GM12878 (cell line): ENCODE measurements around the gene ZNF474. TPM values are rescaled to one million over a fixed set of nuclear protein-coding genes. Genes with fewer than 3 reads are reported as not detected.

Experiments
- ATAC-seq: fragments of 200-7000 bp; cut with Tn5 transposase; 3 replicates; pipeline ENCODE4 v1.9.1; 2020; ENCODE audit warnings: mild to moderate bottlenecking, moderate library complexity
- BruUV-seq: library from RNA; stranded (reverse); fragments of 400-500 nt; replicated peaks from 2 replicates; lab custom pipeline; 2021; lab: Mats Ljungman, UMichigan
- CTCF ChIA-PET: fragments of 300-600 bp; sonication (Branson Sonifier 250); formaldehyde crosslinking; extraction: SDS; loops from one replicate; lab custom pipeline; 2021; ENCODE audit warnings: inconsistent platforms; lab: Yijun Ruan, JAX
- POLR2A ChIA-PET: fragments of 350-600 bp; formaldehyde crosslinking; extraction: SDS; loops from one replicate; lab custom pipeline; 2021; ENCODE audit warnings: inconsistent platforms; lab: Charles Lee
- RAD21 ChIA-PET: fragments of 300-600 bp; sonication (Branson Sonifier 250); formaldehyde crosslinking; loops from one replicate; lab custom pipeline; 2023; ENCODE audit warnings: antibody characterized with exemption; ENCODE audit not compliant: unreplicated experiment; lab: Charles Lee
- SMC1A ChIA-PET: fragments of 300-600 bp; sonication (Branson Sonifier 250); formaldehyde crosslinking; loops from one replicate; lab custom pipeline; 2023; ENCODE audit not compliant: unreplicated experiment, uncharacterized antibody; lab: Charles Lee
- DNase-seq: peaks from one replicate; pipeline ENCODE4 v3.0.0-alpha.2; 2011; ENCODE audit warnings: low read depth, low spot score
- FAIRE-seq: peaks from 3 replicates; lab custom pipeline; 2011; peaks lifted over from hg19 to GRCh38; lab: Jason Lieb, UNC
- H2AFZ ChIP-seq: 2 replicates; pipeline ENCODE4 v1.6.0; 2011; ENCODE audit warnings: low read depth, low read length, control low read depth; ENCODE audit not compliant: control insufficient read depth
- H3K27ac ChIP-seq: 2 replicates; pipeline ENCODE4 v1.5.1; 2011; ENCODE audit warnings: control low read depth; ENCODE audit not compliant: control insufficient read depth, insufficient read depth
- H3K27me3 ChIP-seq, 2 experiments: replicated peaks in 1 of 2; 2 replicates each; pipeline versions ENCODE4 v1.6.0 to v1.6.1; 2011; ENCODE audit warnings: low read length in 1 of 2; ENCODE audit not compliant: control insufficient read depth in 2 of 2, insufficient read depth in 2 of 2
- H3K36me3 ChIP-seq, 2 experiments: 2 replicates each; pipeline ENCODE4 v1.5.1; 2011; ENCODE audit warnings: low read length in 1 of 2; ENCODE audit not compliant: control insufficient read depth in 2 of 2, insufficient read depth in 2 of 2
- H3K4me1 ChIP-seq: 2 replicates; pipeline ENCODE4 v1.6.1; 2011; ENCODE audit warnings: mild to moderate bottlenecking, low read length, moderate library complexity, mixed read lengths; ENCODE audit not compliant: control insufficient read depth, insufficient read depth
- H3K4me2 ChIP-seq: 2 replicates; pipeline ENCODE4 v1.6.0; 2011; ENCODE audit warnings: control low read depth; ENCODE audit not compliant: control insufficient read depth, insufficient read depth
- H3K4me3 ChIP-seq: fragments of 200-600 bp; sonication (generic); 2 replicates; pipeline ENCODE4 v1.5.1; 2016
- H3K79me2 ChIP-seq: 2 replicates; pipeline ENCODE4 v1.6.0; 2011; ENCODE audit warnings: low read length; ENCODE audit not compliant: control insufficient read depth, insufficient read depth
- H3K9ac ChIP-seq: 2 replicates; pipeline ENCODE4 v1.8.0; 2011; ENCODE audit warnings: low read length, control low read depth, mixed read lengths; ENCODE audit not compliant: control insufficient read depth, insufficient read depth
- H3K9me3 ChIP-seq: replicated peaks from 3 replicates; pipeline ENCODE4 v1.5.1; 2011; ENCODE audit warnings: mild to moderate bottlenecking, low read length; ENCODE audit not compliant: control insufficient read depth, insufficient read depth
- H4K20me1 ChIP-seq: 2 replicates; pipeline ENCODE4 v1.6.0; 2011; ENCODE audit not compliant: control insufficient read depth, insufficient read depth
- BCL11A ChIP-seq: IDR thresholded peaks from 2 replicates; pipeline ENCODE4 v1.6.1; 2011; ENCODE audit warnings: low read depth, low read length
- CREB1 ChIP-seq: IDR thresholded peaks from 2 replicates; pipeline ENCODE4 v1.6.1; 2012; ENCODE audit warnings: low read depth, mild to moderate bottlenecking, inconsistent platforms
- ELK1 ChIP-seq: IDR thresholded peaks from 2 replicates; pipeline ENCODE4 v1.6.1; 2012; ENCODE audit warnings: low read depth, low read length, improper control_type of control experiment
- KDM1A ChIP-seq: fragments of 200-600 bp; sonication (generic); IDR thresholded peaks from 2 replicates; pipeline ENCODE4 v1.6.1; 2016; ENCODE audit warnings: borderline replicate concordance
- NKRF ChIP-seq: fragments of 450-650 bp; conservative IDR thresholded peaks from 2 replicates; pipeline ENCODE4 v1.6.1; 2017; ENCODE audit warnings: mild to moderate bottlenecking, moderate library complexity
- NR2C2 ChIP-seq: IDR thresholded peaks from 2 replicates; pipeline ENCODE4 v1.6.1; 2011; ENCODE audit warnings: borderline replicate concordance, low read depth; ENCODE audit not compliant: control insufficient read depth, insufficient read length
- PAX8 ChIP-seq: fragments of 450-650 bp; IDR thresholded peaks from 2 replicates; pipeline ENCODE4 v1.6.1; 2017; ENCODE audit warnings: mild to moderate bottlenecking, moderate library complexity
- POLR2AphosphoS5 ChIP-seq: IDR thresholded peaks from 2 replicates; pipeline ENCODE4 v1.6.1; 2011; ENCODE audit warnings: mild to moderate bottlenecking, low read length, inconsistent platforms
- RCOR1 ChIP-seq: conservative IDR thresholded peaks from 2 replicates; pipeline ENCODE4 v1.6.1; 2012; ENCODE audit warnings: low read depth, low read length, improper control_type of control experiment
- SMAD1 ChIP-seq: fragments of 450-650 bp; IDR thresholded peaks from 2 replicates; pipeline ENCODE4 v1.6.1; 2018; ENCODE audit warnings: mild to moderate bottlenecking, low read depth; ENCODE audit not compliant: partially characterized antibody
- TARDBP ChIP-seq: IDR thresholded peaks from 2 replicates; pipeline ENCODE4 v1.6.1; 2016; ENCODE audit warnings: borderline replicate concordance
- ZNF217 ChIP-seq: fragments of 450-650 bp; IDR thresholded peaks from 2 replicates; pipeline ENCODE4 v1.6.1; 2017; ENCODE audit warnings: antibody characterized with exemption, mild to moderate bottlenecking
- WGBS: methylation state at CpG from one replicate; pipeline ENCODE4 v1.1.6; 2016; ENCODE audit warnings: low lambda C conversion rate; ENCODE audit not compliant: insufficient replicate concordance, insufficient coverage; ENCODE audit errors: missing lambda C conversion rate; 5-methylcytosine and 5-hydroxymethylcytosine counted together
- in situ Hi-C: fragments of 300-500 bp; cut with MboI; formaldehyde crosslinking; loops from 9 replicates; pipeline ENCODE4 v1.14.3; 2018; ENCODE audit warnings: mixed read lengths
- intact Hi-C: fragments of 100-400 bp; cut with micrococcal nuclease; formaldehyde crosslinking; loops from one replicate; pipeline ENCODE4 v1.14.2; 2022; ENCODE audit not compliant: unreplicated experiment
- polyA plus RNA-seq, 11 experiments: library from polyadenylated mRNA; depleted of rRNA in 4 of 11; unstranded in 6 of 11; stranded (reverse) in 5 of 11; fragments of >200 nt; fragmentation: Nextera tagmentation in 4 of 11; fragmentation: Illumina TruSeq in 1 of 11; extraction: Ambion mirVana in 4 of 11; extraction: Trizol in 1 of 11; gene quantifications; 1 replicate in 1 of 11; 2 replicates in 10 of 11; pipeline versions ENCODE4 v1.2.1 to v1.2.3, GENCODE V29; 2011 to 2016; ENCODE audit warnings: inconsistent platforms in 2 of 11, missing spikeins in 2 of 11, low read depth in 1 of 11
- total RNA-seq, 4 experiments: library from RNA; depleted of rRNA in 3 of 4; stranded (reverse); fragments of >200 nt in 3 of 4; fragmentation: Illumina TruSeq in 1 of 4; extraction: Trizol in 1 of 4; gene quantifications; 2 replicates each; pipeline versions ENCODE4 v1.2.1 to v1.2.3, GENCODE V29; 2013 to 2021

The ZNF474 gene
- total and polyA plus RNA-seq, 10 of the 15 experiments (the other 5 are each of a cell fraction or from before 2014, with no cell fraction given), result 0.06 to 0.97 (median 0.13) TPM; not detected in 3

- H4K20me1 ChIP-seq, result no peaks in the 10 kb centered on the region
- no peak for FAIRE-seq
- ChIA-PET CTCF (no interaction called here), POLR2A (no interaction called here)
- WGBS, result 30% methylated on average over 2 of the region's 2 CpGs
- no peak for ATAC-seq
- H3K36me3 ChIP-seq, result no peaks in the 10 kb centered on the region
- H3K79me2 ChIP-seq, result no peaks in the 10 kb centered on the region
- TF ChIP-seq PAX8, result no peak
- TF ChIP-seq TARDBP, result no peak
- TF ChIP-seq ELK1, result no peak
- no peak for TF ChIP-seq CREB1
- no peak for TF ChIP-seq RCOR1
- no peak for TF ChIP-seq BCL11A
- no peak for TF ChIP-seq NR2C2
- TF ChIP-seq NKRF, result no peak
- TF ChIP-seq SMAD1, result no peak
- no peak for TF ChIP-seq ZNF217
- no peak for TF ChIP-seq POLR2AphosphoS5
- TF ChIP-seq KDM1A, result no peak
- TF ChIP-seq, all 136 proteins: peak for 0
- H3K4me3 ChIP-seq, result no peak overlapping the region
- H3K9me3 ChIP-seq, result no peaks in the 10 kb centered on the region
- H3K27ac ChIP-seq, result no peak overlapping the region
- RAD21 ChIA-PET, result no interaction called here
- H2AFZ ChIP-seq, result no peak overlapping the region
- DNase-seq, result no peak
- SMC1A ChIA-PET, result no interaction called here
- intact Hi-C loops (no loop called here), in situ Hi-C loops (no loop called here)
- H3K27me3 ChIP-seq, result no peaks in the 10 kb centered on the region
- no TSS peak for BruUV-seq
- no peaks in the 10 kb centered on the region for H3K4me1 ChIP-seq
- no peak overlapping the region for H3K4me2 ChIP-seq
- H3K9ac ChIP-seq, result no peak overlapping the region
Measured at GRCh38 chr5:122150215-122150614, 20.9 kb downstream of the ZNF474 start.
